ENCODE results near the gene ELFN1.

ELFN1 gene

DNA sequence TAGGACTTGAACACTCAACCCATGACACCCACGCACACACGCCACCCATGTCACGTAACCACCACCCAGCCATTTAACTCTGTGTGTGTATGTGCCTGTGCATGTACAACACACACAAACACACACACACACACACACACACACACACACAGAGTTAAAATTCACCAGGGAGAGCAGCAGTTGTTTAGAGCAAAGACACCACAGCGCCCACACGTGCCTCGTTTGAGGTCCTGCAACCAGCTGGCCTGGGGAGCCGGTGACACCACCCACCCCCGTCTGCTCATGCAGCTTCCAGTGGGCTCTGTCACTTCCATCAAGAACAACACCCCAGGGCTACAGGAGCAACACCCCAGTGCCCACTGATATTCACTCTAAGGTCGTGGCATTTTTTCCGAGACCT, 97.4 kb downstream of the ELFN1 start:
- FAIRE-seq (no peak), DNase-seq (ENCODE audit: extremely low spot score, insufficient read length, low read depth) (no peak)

DNA sequence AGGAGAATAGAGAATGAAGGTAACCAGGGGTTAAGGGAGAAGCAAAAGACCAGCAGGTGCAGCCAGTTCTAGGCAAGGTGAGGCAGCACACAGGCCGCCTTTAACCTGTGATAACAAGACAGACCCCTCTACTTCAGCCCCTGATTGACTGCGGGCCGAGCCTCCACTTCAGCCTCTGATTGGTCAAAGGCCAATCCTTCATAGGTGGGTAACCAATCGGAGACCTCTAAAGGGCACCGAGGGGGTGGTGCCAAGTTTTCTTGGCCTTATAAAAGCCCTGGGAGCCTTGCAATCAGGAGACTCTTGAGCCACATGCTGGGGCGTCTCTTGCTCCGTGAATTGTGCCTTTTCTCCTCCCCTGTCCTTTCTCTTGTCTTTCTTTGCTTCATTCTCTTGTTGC, 98.8 kb downstream of the ELFN1 start:
- FAIRE-seq = no peak
- no peak for DNase-seq (ENCODE audit: extremely low spot score, insufficient read length, low read depth)

DNA sequence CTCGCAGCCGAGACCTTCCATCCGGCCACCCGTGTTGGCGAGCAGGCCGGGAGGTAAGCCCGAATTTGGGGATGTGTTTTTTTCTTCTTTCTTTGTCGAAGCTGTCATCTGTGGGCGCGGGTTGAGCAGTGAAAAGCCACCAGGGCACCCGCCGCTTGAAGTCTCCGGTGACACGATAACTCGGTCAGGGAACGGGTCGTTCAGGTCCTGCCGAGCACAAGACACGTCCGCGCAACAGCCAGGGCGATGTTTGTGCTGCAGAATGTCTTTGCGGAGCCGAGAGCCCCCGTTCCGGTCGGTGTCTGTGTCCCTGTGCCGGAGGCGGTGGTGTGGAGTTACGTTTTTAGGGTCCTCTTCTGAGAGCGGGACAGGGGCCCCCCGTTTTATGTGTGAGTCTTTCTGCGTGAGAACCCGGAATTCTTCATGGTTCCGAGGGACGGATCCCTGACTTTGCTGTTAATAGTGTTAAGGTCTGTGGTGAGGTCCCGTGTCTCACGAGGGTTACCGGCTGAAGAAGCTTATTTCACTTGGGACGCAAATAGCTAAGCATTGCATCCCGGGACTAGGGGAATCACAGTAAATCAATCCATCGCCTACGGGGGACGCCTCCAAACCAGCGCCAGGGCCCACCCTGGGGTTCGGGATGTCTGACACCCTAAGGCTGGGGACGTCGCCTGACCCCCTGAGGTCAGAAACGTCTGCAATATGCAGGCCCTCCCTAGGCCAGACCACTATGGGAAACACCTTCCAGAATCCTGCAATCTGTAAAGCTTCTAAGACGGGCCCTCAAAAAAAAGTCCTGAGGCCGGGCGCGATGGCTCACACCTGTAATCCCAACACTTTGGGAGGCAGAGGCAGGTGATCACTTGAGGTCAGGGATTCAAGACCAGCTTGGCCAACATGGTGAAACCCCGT, 99.5 kb downstream of the ELFN1 start:
- no peak for DNase-seq (ENCODE audit: extremely low spot score, insufficient read length, low read depth)
- no peak for FAIRE-seq

DNA sequence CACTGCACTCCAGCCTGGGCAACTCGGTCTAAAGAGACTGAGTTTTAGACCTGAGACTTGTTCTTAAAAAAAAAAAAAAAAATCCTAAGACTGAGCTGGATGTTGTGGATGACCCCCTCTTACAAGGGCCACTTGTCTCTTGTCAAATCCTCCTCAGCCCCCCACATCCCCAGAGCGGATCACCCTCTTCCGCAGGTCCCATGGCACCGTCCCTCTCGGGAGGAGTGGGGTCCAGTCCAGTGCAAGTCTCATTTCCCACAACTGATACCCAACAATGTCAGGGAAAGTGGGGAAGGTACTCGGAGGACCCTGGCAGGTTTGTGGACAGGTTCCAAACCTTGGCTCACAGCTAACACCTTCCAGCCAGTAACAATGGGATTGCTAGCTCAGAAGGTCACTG, 100.3 kb downstream of the ELFN1 start:
- DNase-seq (ENCODE audit: extremely low spot score, insufficient read length, low read depth) = no peak
- FAIRE-seq = no peak

DNA sequence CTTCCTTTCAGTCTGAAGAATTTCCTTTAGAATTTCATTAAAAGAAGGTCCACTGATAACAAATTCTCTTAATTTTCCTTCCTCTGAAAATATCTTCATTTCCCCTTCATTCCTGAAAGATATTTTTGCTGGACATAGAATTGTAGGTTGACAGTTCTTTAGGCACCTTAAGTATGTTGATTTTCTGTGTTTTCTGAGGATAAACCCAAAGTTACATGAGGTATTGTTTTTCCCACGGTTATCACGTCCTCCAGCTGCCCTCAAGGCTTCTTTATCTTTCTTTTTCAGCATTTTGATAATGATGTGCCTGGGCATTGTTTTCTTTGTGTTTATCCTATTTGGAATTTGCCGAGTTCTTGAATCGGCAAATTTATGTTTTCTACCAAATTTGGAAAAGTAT, 105.3 kb downstream of the ELFN1 start:
- no peak for FAIRE-seq
- DNase-seq (ENCODE audit: extremely low spot score, insufficient read length, low read depth) = no peak

DNA sequence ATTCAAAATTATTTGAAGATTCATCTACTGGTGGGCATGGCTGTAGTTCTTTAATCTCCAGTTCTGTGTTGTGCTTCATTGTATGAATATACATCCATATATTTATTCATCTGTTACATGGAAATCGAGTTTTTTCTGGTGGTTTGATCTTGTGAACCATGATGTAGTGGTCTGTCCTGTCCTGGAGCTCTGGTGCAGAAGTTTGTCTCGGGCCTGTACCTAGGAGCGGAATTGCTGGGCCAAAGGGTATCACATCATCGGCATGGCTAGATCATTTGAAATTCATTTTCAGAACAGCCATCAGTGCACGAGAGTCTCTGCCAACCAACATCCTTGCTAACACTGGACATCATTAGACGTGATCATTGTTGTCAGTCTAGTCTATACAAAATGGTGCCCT, 107.0 kb downstream of the ELFN1 start:
- no peak for FAIRE-seq
- no peak for DNase-seq (ENCODE audit: extremely low spot score, insufficient read length, low read depth)

DNA sequence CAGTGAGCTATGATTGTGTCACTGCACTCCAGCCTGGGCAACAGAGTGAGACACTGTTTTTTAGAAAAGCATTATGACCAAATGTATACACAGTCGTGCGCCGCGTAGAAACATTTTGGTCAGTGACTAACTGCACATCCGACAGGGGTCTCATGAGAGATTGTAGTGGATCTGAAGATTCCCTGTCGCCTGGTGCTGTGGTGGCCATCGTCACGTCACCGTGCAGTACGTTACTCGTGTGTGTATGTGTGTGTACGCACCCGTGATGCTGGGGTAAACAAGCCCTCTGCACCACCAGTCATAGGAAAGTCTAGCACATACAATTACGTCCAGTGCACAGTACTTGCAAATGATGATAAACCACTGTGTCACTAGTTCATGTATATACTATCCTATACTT, 109.4 kb downstream of the ELFN1 start:
- DNase-seq (ENCODE audit: extremely low spot score, insufficient read length, low read depth) (no peak), FAIRE-seq (no peak)

DNA sequence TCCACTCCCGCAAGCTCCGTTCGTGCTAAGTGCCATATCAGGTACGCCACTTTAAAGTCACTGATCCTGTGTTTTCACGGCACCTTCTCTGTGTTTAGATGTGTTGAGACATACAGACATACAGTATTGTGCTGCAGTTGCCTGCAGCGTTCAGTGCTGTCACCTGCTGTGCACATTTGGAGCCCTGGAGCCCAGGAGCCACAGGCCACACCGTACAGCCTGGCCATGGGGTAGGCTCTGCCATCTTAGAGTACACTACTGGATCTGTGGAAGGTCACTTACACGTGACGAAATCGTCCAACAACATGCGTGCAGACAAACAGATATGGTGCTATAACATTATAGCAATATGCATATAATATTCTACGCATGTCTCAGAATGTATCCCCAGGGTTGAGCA, 111.3 kb downstream of the ELFN1 start:
- DNase-seq (ENCODE audit: extremely low spot score, insufficient read length, low read depth) (no peak), FAIRE-seq (no peak)

DNA sequence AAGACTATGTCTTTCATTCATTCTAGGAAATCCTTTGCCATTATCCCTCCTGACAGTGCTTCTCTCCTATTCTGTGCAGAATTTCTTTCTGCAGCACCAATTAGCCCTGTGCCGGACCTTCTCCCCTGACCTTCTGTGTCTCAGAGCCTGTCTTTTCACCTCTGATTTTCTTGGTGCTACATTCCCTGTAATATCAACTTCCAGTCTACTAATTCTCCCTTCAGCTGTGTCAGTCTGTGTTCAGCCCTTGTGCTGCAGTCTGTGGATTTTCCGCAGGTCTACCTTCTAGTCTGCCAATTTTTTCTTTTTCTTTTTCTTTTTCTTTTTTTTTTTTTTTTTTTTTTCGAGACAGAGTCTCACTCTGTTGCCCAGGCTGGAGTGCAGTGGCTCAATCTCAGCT, 115.8 kb downstream of the ELFN1 start:
- DNase-seq (ENCODE audit: extremely low spot score, insufficient read length, low read depth) (no peak), FAIRE-seq (no peak)

DNA sequence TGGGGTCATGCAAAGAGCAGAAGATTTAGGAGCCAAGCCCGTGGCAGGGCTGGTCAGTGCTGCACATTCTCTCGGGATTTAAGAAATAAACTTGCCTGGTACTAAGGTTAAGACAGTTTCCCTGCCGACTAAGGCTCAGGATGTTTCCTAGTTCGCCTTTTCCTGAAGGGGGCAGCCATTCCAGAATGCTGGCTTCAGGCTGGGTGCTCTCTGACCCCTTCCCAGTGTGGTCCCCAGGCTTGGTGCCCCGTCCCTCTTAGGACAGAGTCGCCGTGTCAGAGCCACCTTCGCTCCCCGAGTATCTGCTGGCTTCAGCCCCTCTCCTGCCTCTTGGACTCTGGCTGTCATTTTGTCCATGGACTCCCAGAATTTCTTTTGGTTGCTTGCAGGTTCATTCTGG, 117.2 kb downstream of the ELFN1 start:
- FAIRE-seq = no peak
- no peak for DNase-seq (ENCODE audit: extremely low spot score, insufficient read length, low read depth)

DNA sequence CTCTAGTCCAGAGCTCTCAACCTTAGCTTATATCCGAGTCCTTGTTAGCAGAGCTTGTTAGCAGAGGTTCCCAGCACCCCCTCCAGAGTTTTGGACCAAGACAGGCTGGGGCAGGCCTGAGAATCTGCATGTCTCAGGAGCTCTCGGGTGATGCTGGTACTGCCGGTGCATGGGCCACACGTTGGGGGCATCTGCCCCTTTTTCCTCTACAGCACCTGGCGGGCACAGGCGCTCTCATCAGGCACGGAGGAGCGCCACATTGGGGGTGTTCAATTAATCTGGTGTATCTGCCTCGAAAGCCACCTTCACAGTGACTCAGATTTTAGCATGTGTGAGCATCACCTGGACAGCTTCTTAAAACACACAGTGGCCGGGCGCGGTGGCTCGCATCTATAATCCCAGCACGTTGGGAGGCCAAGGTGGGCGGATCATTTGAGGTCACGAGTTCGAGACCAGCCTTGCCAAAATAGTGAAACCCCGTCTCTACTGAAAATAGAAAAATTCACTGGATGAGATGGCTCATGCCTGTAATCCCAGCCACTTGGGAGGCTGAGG, 117.7 kb downstream of the ELFN1 start:
- DNase-seq (ENCODE audit: extremely low spot score, insufficient read length, low read depth) (no peak), FAIRE-seq (no peak)

DNA sequence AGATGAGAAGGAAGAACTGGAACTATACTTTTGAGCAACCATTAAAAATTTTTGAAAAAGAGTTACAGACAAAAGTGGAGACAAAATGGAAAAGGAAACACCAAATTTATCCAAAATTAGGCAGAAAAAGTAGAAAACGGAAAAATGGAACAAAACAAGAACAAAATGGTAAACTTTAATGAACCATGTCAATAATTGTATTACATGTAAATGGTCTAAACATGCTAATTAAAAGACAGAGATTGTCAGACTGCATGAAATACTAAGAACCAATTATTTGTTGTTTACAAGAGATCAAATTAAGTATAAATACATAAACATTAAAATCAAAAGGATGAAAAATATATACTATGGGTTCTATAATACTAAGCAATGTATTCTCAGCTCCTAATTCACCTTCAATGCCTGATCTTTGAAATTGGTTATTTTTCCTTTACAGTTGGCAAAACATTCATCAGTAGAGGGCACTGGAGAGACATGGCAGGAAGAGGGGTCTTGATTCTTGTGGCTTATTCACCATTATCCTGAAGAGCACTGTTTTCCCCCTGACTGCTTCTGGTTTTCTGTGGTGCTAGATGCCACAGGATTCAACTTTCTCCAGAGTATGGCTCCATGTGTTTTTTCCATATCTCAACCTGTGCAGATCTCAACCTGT, 124.9 kb downstream of the ELFN1 start:
- DNase-seq (ENCODE audit: extremely low spot score, insufficient read length, low read depth) (no peak), FAIRE-seq (no peak)

Data from GM18507 (cell line).